ENCODE results near the gene THRB. TPM values are rescaled to one million over a fixed set of nuclear protein-coding genes. Genes with fewer than 3 reads are reported as not detected.

Gene THRB
- total RNA-seq, 1 experiment from 2014 or later = 5.8 TPM

DNA sequence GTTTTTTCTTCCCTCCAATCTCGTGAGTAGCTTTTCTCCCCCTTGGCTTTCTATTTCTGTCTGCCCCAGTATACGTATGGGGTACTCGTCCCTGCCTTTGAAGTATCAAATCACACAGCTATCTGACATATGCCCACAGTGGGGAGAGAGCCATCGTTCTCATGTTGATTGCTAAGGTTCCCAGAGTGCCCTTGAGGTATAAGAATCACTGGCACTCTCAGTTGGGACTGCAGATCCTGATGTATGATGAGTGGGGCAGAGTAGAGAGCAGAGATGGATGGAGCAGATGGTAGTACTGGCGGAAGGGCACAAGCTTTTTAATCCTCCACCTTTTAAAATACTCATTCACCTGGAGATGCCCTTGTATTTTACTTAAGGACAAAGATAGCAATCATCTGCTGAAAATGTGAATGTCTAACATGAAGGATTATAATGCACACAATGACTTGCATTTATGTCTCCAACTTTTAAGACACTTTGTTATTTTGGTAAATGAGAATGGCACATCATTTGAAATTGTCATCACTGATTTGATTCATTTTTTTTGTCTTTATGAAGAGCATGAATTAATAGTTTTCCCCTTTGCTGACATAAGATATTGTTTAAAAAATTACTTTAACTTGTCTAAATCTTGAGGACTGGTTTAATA, 310.0 kb downstream of the THRB start:
- TF ChIP-seq, protein P1, sequence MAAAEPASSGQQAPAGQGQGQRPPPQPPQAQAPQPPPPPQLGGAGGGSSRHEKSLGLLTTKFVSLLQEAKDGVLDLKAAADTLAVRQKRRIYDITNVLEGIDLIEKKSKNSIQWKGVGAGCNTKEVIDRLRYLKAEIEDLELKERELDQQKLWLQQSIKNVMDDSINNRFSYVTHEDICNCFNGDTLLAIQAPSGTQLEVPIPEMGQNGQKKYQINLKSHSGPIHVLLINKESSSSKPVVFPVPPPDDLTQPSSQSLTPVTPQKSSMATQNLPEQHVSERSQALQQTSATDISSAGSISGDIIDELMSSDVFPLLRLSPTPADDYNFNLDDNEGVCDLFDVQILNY (CRISPR knock-in tag; IDR thresholded peaks at IDR 0.05) = no peak
- no peak for TF ChIP-seq EMX1 (CRISPR knock-in tag; IDR thresholded peaks at IDR 0.05)
- TF ChIP-seq, protein P2, sequence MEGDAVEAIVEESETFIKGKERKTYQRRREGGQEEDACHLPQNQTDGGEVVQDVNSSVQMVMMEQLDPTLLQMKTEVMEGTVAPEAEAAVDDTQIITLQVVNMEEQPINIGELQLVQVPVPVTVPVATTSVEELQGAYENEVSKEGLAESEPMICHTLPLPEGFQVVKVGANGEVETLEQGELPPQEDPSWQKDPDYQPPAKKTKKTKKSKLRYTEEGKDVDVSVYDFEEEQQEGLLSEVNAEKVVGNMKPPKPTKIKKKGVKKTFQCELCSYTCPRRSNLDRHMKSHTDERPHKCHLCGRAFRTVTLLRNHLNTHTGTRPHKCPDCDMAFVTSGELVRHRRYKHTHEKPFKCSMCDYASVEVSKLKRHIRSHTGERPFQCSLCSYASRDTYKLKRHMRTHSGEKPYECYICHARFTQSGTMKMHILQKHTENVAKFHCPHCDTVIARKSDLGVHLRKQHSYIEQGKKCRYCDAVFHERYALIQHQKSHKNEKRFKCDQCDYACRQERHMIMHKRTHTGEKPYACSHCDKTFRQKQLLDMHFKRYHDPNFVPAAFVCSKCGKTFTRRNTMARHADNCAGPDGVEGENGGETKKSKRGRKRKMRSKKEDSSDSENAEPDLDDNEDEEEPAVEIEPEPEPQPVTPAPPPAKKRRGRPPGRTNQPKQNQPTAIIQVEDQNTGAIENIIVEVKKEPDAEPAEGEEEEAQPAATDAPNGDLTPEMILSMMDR (IDR thresholded peaks at IDR 0.05) = no peak
- no peak for TF ChIP-seq SMAD4 (CRISPR knock-in tag; IDR thresholded peaks at IDR 0.05)
- TF ChIP-seq GABPB1 (CRISPR knock-in tag; IDR thresholded peaks at IDR 0.05) = no peak
- no peak for TF ChIP-seq ZNF423 (CRISPR knock-in tag; IDR thresholded peaks at IDR 0.05)
- TF ChIP-seq, protein P3, sequence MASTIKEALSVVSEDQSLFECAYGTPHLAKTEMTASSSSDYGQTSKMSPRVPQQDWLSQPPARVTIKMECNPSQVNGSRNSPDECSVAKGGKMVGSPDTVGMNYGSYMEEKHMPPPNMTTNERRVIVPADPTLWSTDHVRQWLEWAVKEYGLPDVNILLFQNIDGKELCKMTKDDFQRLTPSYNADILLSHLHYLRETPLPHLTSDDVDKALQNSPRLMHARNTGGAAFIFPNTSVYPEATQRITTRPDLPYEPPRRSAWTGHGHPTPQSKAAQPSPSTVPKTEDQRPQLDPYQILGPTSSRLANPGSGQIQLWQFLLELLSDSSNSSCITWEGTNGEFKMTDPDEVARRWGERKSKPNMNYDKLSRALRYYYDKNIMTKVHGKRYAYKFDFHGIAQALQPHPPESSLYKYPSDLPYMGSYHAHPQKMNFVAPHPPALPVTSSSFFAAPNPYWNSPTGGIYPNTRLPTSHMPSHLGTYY (CRISPR knock-in tag; IDR thresholded peaks at IDR 0.05) = no peak
- no peak for TF ChIP-seq KAT7 (CRISPR knock-in tag; IDR thresholded peaks at IDR 0.05; ENCODE audit: borderline replicate concordance)
- TF ChIP-seq, protein P4, sequence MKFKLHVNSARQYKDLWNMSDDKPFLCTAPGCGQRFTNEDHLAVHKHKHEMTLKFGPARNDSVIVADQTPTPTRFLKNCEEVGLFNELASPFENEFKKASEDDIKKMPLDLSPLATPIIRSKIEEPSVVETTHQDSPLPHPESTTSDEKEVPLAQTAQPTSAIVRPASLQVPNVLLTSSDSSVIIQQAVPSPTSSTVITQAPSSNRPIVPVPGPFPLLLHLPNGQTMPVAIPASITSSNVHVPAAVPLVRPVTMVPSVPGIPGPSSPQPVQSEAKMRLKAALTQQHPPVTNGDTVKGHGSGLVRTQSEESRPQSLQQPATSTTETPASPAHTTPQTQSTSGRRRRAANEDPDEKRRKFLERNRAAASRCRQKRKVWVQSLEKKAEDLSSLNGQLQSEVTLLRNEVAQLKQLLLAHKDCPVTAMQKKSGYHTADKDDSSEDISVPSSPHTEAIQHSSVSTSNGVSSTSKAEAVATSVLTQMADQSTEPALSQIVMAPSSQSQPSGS (CRISPR knock-in tag; IDR thresholded peaks at IDR 0.05; ENCODE audit: borderline replicate concordance, low read depth) = no peak
- no peak for TF ChIP-seq MXD4 (CRISPR knock-in tag; IDR thresholded peaks at IDR 0.05; ENCODE audit: borderline replicate concordance)
- TF ChIP-seq, protein P5, sequence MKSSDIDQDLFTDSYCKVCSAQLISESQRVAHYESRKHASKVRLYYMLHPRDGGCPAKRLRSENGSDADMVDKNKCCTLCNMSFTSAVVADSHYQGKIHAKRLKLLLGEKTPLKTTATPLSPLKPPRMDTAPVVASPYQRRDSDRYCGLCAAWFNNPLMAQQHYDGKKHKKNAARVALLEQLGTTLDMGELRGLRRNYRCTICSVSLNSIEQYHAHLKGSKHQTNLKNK (CRISPR knock-in tag; IDR thresholded peaks at IDR 0.05) = no peak
- TF ChIP-seq, protein P6, sequence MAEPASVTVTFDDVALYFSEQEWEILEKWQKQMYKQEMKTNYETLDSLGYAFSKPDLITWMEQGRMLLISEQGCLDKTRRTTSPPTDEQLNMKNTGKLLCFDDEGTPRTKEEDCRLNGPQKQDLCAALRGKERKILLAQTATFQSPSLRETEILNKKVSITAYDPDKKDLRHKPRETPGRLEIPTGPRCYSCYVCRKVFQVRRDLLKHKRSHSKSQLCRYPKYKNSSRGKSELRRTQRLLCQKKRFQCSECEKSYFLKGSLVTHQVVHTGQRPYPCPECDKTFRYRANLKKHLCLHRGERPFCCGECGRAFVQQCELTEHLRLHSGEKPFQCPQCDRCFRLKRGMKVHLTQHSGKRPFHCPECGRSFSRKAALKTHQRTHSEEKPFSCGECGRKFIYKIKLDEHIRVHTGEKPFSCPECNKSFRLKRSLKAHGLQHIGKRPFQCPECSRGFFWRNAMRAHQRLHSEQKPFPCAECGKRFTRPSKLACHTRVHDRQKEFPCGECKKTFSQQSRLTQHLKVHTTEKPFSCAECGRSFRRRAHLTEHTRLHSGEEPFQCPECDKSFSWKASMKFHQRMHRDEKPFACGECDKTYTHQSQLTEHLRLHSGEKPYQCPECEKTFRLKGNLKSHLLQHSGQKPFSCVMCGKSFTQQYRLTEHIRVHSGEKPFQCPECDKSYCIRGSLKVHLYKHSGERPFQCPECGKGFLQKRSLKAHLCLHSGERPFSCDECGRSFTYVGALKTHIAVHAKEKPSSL (CRISPR knock-in tag; conservative IDR thresholded peaks at IDR 0.05) = no peak
- no peak for TF ChIP-seq NR2C2 (CRISPR knock-in tag; IDR thresholded peaks at IDR 0.05)
- TF ChIP-seq, protein P7, sequence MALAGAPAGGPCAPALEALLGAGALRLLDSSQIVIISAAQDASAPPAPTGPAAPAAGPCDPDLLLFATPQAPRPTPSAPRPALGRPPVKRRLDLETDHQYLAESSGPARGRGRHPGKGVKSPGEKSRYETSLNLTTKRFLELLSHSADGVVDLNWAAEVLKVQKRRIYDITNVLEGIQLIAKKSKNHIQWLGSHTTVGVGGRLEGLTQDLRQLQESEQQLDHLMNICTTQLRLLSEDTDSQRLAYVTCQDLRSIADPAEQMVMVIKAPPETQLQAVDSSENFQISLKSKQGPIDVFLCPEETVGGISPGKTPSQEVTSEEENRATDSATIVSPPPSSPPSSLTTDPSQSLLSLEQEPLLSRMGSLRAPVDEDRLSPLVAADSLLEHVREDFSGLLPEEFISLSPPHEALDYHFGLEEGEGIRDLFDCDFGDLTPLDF (CRISPR knock-in tag; IDR thresholded peaks at IDR 0.05) = no peak
- TF ChIP-seq, protein P8, sequence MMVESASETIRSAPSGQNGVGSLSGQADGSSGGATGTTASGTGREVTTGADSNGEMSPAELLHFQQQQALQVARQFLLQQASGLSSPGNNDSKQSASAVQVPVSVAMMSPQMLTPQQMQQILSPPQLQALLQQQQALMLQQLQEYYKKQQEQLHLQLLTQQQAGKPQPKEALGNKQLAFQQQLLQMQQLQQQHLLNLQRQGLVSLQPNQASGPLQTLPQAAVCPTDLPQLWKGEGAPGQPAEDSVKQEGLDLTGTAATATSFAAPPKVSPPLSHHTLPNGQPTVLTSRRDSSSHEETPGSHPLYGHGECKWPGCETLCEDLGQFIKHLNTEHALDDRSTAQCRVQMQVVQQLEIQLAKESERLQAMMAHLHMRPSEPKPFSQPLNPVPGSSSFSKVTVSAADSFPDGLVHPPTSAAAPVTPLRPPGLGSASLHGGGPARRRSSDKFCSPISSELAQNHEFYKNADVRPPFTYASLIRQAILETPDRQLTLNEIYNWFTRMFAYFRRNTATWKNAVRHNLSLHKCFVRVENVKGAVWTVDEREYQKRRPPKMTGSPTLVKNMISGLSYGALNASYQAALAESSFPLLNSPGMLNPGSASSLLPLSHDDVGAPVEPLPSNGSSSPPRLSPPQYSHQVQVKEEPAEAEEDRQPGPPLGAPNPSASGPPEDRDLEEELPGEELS (CRISPR knock-in tag; IDR thresholded peaks at IDR 0.05) = no peak
- TF ChIP-seq TEAD1 (CRISPR knock-in tag; IDR thresholded peaks at IDR 0.05) = no peak
- Mint-ChIP-seq H3K36me3 (no peaks in the 10 kb centered on the region), H3K27me3 (ENCODE audit: low read depth) (peaks cover 2% of the 10 kb centered on the region; the same call in 1 of the 2 replicates), H3K9me3 (no peaks in the 10 kb centered on the region), H3K4me1 (peaks cover 2% of the 10 kb centered on the region; the same call in 1 of the 2 replicates), H3K27ac (no peak overlapping the region), H3K4me3 (no peak overlapping the region)
- ATAC-seq (no peak), DNase-seq (ENCODE audit: low spot score) (no peak)
- ChIA-PET CTCF (interaction anchor here (1.9 kb wide), 1 partner anchor 23 kb away, joined by 22 read pairs; no protein-coding TSS in a partner anchor), POLR2A (no interaction called here)
